ENCODE data around the gene RPS6KA5.
"Not testable (repeated sequence)": the region's sequence is repeated elsewhere in the genome, so short reads cannot be mapped to it uniquely, and the experiment has no call there.

DNA sequence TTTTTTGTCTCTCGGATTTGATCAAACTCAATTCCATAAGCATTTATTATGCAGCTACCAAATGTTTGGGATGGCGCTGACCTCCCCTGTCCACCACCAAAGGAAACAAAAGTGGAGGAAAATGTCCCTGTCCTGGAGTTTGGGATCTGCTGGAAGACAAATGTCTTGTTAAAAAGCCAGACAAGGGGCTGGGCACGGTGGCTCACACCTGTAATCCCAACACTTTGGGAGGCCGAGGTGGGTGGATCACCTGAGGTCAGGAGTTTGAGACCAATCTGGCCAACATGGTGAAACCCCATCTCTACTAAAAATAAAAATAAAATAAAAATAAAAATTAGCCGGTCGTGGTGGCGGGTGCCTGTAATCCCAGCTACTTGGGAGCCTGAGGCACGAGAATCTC is 221.9 kb downstream of the RPS6KA5 start:
- TF ChIP-seq, protein P1, sequence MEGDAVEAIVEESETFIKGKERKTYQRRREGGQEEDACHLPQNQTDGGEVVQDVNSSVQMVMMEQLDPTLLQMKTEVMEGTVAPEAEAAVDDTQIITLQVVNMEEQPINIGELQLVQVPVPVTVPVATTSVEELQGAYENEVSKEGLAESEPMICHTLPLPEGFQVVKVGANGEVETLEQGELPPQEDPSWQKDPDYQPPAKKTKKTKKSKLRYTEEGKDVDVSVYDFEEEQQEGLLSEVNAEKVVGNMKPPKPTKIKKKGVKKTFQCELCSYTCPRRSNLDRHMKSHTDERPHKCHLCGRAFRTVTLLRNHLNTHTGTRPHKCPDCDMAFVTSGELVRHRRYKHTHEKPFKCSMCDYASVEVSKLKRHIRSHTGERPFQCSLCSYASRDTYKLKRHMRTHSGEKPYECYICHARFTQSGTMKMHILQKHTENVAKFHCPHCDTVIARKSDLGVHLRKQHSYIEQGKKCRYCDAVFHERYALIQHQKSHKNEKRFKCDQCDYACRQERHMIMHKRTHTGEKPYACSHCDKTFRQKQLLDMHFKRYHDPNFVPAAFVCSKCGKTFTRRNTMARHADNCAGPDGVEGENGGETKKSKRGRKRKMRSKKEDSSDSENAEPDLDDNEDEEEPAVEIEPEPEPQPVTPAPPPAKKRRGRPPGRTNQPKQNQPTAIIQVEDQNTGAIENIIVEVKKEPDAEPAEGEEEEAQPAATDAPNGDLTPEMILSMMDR (IDR thresholded peaks at IDR 0.05), result not testable (repeated sequence)
- TF ChIP-seq POLR2A (IDR thresholded peaks at IDR 0.05), result not testable (repeated sequence)
